ENCODE measurements around the gene MRPS25.
"Not testable (repeated sequence)": the region's sequence is repeated elsewhere in the genome, so short reads cannot be mapped to it uniquely, and the experiment has no call there.

MRPS25 gene

DNA sequence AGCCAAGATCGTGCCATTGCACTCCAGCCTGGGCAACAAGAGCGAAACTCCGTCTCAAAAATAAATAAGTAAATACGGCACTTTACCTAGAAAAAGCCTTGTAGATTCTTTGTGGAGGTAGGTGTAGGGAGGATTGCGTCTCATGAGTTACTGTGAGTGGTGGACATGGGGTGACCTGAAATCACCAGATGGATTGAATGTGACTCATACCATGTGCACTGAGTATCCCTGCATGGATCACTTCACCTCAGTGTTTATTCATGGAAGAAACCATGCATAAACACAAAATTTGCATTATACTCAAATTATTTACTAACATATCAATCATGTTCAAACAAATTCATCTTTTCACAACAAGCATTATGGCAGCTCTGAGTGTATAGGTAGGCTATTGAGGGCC, 55.9 kb downstream of the MRPS25 start:
- Histone ChIP-seq H4K20me1 (ENCODE audit: insufficient read depth, low read length) (0 out of 2 replicates have a peak, but pooled peaks cover 6% of the 10 kb centered on the region), H3K27ac (ENCODE audit: low read length) (no peak overlapping the region), H3K79me2 (ENCODE audit: insufficient read depth, low read length) (peaks cover 15% of the 10 kb centered on the region), H3K4me1 (ENCODE audit: insufficient read depth, low read length) (no peaks in the 10 kb centered on the region), H3K9ac (ENCODE audit: low read depth, low read length) (no peak overlapping the region), H3K9me3 (ENCODE audit: insufficient read depth, low read length, severe bottlenecking) (no peaks in the 10 kb centered on the region), H3K27me3 (ENCODE audit: insufficient read depth, low read length, poor library complexity) (no peaks in the 10 kb centered on the region), H3K36me3 (ENCODE audit: insufficient read depth, low read length) (peaks cover 91% of the 10 kb centered on the region), H3K4me3 (ENCODE audit: low read depth in 1 of 2, low read length in 2 of 2) (no peak overlapping the region), H3K4me2 (ENCODE audit: insufficient read depth, low read length) (no peak overlapping the region), H2AFZ (ENCODE audit: low read depth, low read length) (no peak overlapping the region)
- no peak for TF ChIP-seq EZH2 (IDR thresholded peaks at IDR 0.05; ENCODE audit: borderline replicate concordance, low read depth, low read length, severe bottlenecking)
- TF ChIP-seq, protein P1, sequence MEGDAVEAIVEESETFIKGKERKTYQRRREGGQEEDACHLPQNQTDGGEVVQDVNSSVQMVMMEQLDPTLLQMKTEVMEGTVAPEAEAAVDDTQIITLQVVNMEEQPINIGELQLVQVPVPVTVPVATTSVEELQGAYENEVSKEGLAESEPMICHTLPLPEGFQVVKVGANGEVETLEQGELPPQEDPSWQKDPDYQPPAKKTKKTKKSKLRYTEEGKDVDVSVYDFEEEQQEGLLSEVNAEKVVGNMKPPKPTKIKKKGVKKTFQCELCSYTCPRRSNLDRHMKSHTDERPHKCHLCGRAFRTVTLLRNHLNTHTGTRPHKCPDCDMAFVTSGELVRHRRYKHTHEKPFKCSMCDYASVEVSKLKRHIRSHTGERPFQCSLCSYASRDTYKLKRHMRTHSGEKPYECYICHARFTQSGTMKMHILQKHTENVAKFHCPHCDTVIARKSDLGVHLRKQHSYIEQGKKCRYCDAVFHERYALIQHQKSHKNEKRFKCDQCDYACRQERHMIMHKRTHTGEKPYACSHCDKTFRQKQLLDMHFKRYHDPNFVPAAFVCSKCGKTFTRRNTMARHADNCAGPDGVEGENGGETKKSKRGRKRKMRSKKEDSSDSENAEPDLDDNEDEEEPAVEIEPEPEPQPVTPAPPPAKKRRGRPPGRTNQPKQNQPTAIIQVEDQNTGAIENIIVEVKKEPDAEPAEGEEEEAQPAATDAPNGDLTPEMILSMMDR (IDR thresholded peaks at IDR 0.05; ENCODE audit: borderline replicate concordance, extremely low read depth, low read length, poor library complexity, severe bottlenecking) = no peak
- no peak for DNase-seq
- no peak for ATAC-seq (ENCODE audit: insufficient read depth, low read depth)

DNA sequence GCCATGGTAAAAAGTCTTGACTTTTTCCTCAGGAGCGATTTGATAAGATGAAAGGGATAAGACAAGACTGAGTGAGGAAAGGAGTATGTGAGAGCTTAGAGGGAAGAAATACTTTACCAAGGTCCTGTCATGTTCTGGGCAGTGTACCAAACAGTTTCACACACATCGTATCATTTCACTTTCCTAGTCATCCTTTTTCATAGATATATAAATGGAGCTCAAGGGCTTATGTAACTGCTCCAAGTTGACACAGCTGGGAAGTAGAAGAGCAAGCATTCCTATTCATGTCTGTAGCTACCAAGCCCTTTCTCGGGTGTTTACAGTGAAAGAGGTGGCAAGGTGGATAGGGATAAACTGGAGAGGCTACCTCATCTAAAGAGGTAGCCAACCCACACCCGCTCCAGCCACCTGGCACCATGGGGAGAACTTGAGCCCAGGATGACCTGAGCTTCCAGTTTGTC, 57.4 kb downstream of the MRPS25 start:
- no peaks in the 10 kb centered on the region for H3K9me3 ChIP-seq (ENCODE audit: insufficient read depth, low read length, severe bottlenecking)
- H2AFZ ChIP-seq (ENCODE audit: low read depth, low read length) = no peak overlapping the region
- no peak for DNase-seq
- no peak overlapping the region for H3K4me3 ChIP-seq (ENCODE audit: low read depth in 1 of 2, low read length in 2 of 2)
- TF ChIP-seq, protein P1 (IDR thresholded peaks at IDR 0.05; ENCODE audit: borderline replicate concordance, extremely low read depth, low read length, poor library complexity, severe bottlenecking) = no peak
- no peak for TF ChIP-seq EZH2 (IDR thresholded peaks at IDR 0.05; ENCODE audit: borderline replicate concordance, low read depth, low read length, severe bottlenecking)
- ATAC-seq (ENCODE audit: insufficient read depth, low read depth) = no peak
- peaks cover 7% of the 10 kb centered on the region; the same call in 1 of the 2 replicates for H4K20me1 ChIP-seq (ENCODE audit: insufficient read depth, low read length)
- H3K79me2 ChIP-seq (ENCODE audit: insufficient read depth, low read length) = peaks cover 25% of the 10 kb centered on the region
- no peak overlapping the region for H3K9ac ChIP-seq (ENCODE audit: low read depth, low read length)
- no peak overlapping the region for H3K4me2 ChIP-seq (ENCODE audit: insufficient read depth, low read length)
- H3K27me3 ChIP-seq (ENCODE audit: insufficient read depth, low read length, poor library complexity) = no peaks in the 10 kb centered on the region
- no peaks in the 10 kb centered on the region for H3K4me1 ChIP-seq (ENCODE audit: insufficient read depth, low read length)
- peaks cover 90% of the 10 kb centered on the region for H3K36me3 ChIP-seq (ENCODE audit: insufficient read depth, low read length)
- no peak overlapping the region for H3K27ac ChIP-seq (ENCODE audit: low read length)

DNA sequence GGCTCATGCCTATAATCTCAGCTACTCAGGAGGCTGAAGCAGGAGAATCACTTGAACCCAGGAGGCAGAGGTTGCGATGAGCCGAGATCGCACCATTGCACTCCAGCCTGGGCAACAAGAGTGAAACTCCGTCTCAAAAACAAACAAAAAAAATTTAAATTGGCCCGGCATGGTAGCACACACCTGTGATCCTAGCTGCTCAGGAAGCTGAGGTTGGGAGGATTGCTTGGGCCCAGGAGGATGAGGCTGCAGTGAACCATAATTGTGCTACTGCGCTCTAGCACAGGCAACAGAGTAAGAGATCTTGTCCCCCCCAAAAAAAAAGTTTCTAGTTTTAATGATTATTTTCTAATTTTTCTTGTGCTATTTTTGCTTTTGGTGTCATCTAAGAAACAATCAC, 65.9 kb downstream of the MRPS25 start:
- not testable (repeated sequence) for H3K4me1 ChIP-seq (ENCODE audit: insufficient read depth, low read length)
- peaks cover 85% of the 10 kb centered on the region for H3K79me2 ChIP-seq (ENCODE audit: insufficient read depth, low read length)

More for the DNA sequence above, 65.9 kb downstream of the MRPS25 start:
- not testable (repeated sequence) for H3K4me2 ChIP-seq (ENCODE audit: insufficient read depth, low read length); H2AFZ ChIP-seq (ENCODE audit: low read depth, low read length); H3K9me3 ChIP-seq (ENCODE audit: insufficient read depth, low read length, severe bottlenecking); H3K9ac ChIP-seq (ENCODE audit: low read depth, low read length); H3K27ac ChIP-seq (ENCODE audit: low read length); H3K27me3 ChIP-seq (ENCODE audit: insufficient read depth, low read length, poor library complexity); H3K4me3 ChIP-seq (ENCODE audit: low read depth in 1 of 2, low read length in 2 of 2); DNase-seq
- H4K20me1 ChIP-seq (ENCODE audit: insufficient read depth, low read length) = peaks cover 26% of the 10 kb centered on the region; the same call in 1 of the 2 replicates
- H3K36me3 ChIP-seq (ENCODE audit: insufficient read depth, low read length) = peaks cover 22% of the 10 kb centered on the region
- ATAC-seq (ENCODE audit: insufficient read depth, low read depth) = peak; percentile 58; the same call in 1 of the 3 replicates
